Peyer's patch (tissue), 4 donors: ENCODE results near the gene IL3RA. TPM values are rescaled to one million over a fixed set of nuclear protein-coding genes. Genes with fewer than 3 reads are reported as not detected.
"Not testable (repeated sequence)": the region's sequence is repeated elsewhere in the genome, so short reads cannot be mapped to it uniquely, and the experiment has no call there.

Experiments used
- DNase-seq, 3 donors: peaks; one replicate each; pipeline ENCODE4 v3.0.0-alpha.2; 2017 to 2019
- H3K27ac ChIP-seq, 4 donors: fragments of 200-600 bp; sonication (generic); one replicate each; pipeline ENCODE4 v1.5.1; 2016 to 2019
- H3K27me3 ChIP-seq, 2 donors: fragments of 200-600 bp; sonication (generic); one replicate each; pipeline ENCODE4 v1.5.1; 2019
- H3K36me3 ChIP-seq, 3 donors: fragments of 200-600 bp; sonication (generic); one replicate each; pipeline ENCODE4 v1.5.1; 2016 to 2019
- H3K4me1 ChIP-seq, 4 donors: fragments of 200-600 bp; sonication (generic); one replicate each; pipeline ENCODE4 v1.5.1; 2016 to 2019
- H3K4me3 ChIP-seq, 4 donors: fragments of 200-600 bp; sonication (generic); 1 replicate in 3 of 4; 2 replicates in 1 of 4; pipeline ENCODE4 v1.5.1; 2016 to 2019; ENCODE audit warnings: mild to moderate bottlenecking in 1 of 4
- H3K9me3 ChIP-seq, 4 donors: fragments of 200-600 bp; sonication (generic); one replicate each; pipeline ENCODE4 v1.5.1; 2016 to 2019; ENCODE audit warnings: mild to moderate bottlenecking in 1 of 4
- CTCF ChIP-seq, 6 experiments: fragments of 450-650 bp in 4 of 6; fragments of 200-600 bp in 2 of 6; sonication (generic) in 1 of 6; IDR thresholded peaks; one replicate each; pipeline ENCODE4 v1.5.1; 2017 to 2019; ENCODE audit warnings: antibody characterized with exemption in 6 of 6, mild to moderate bottlenecking in 3 of 6, moderate library complexity in 1 of 6
- POLR2A ChIP-seq, 2 donors: fragments of 450-650 bp; IDR thresholded peaks; one replicate each; pipeline ENCODE4 v1.5.1; 2017; ENCODE audit warnings: antibody characterized with exemption in 2 of 2, mild to moderate bottlenecking in 2 of 2, moderate library complexity in 2 of 2
- total RNA-seq, 4 donors: library from RNA; depleted of rRNA; stranded (reverse); fragments of >200 nt; gene quantifications; one replicate each; pipeline ENCODE4 v1.1.0, GENCODE V29; 2016

The IL3RA gene
- total RNA-seq, 4 donors from 2014 or later: 0.88 to 2.4 (median 1.6) TPM

DNA sequence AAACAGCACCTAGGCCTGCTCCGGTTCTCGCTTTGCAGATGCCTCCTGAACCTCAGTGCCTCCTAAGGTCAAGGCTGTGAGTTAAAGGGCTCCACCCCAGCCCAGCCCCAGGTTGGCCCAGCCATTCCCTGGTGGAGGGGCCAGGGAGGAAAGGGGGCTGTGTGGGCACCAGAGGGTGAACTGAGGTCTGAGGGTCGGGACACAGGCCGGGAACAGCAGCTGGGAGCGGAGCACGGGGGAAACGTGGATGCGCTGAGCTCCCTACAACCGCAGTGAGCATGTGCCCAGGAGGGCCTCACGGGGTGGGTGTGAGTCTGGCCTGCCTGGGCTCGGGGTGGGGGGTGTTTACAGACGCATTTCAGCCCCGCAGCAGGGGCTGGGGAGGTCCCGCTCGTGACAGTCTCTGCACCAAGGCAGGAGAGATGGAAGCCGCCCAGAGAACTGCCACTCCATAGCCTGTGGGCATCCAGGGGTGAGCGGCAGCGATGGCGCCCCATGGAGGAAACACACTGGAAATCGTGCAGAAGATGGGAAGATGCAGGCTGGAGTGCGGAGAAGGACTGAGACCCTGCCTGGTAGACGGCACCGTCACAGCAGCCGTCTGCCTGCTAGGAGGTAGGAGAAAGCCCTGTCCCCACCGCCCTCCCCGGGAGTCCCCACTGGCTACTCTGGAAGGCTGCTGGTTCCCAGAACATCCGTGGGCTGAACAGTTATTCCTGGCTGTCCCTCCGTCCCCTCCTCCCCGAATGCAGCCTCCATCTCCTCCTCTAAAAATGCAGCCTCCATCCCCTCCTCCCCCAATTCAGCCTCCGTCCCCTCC lies 65.2 kb downstream of the IL3RA start:
- Histone ChIP-seq H3K4me3 (no peak overlapping the region), H3K9me3 (no peaks in the 10 kb centered on the region), H3K4me1 (no peaks in the 10 kb centered on the region), H3K36me3 (peaks cover 0 to 70% (median 0%) of the 10 kb centered on the region in 3 donors), H3K27me3 (no peaks in the 10 kb centered on the region), H3K27ac (no peak overlapping the region)
- peak in 2 of 3 donors; percentile 26 to 36 for DNase-seq
- TF ChIP-seq CTCF (IDR thresholded peaks at IDR 0.05): no peak
- TF ChIP-seq POLR2A (IDR thresholded peaks at IDR 0.05): no peak

- no peaks in the 10 kb centered on the region for H3K9me3 ChIP-seq
- TF ChIP-seq POLR2A (IDR thresholded peaks at IDR 0.05) (no peak), CTCF (IDR thresholded peaks at IDR 0.05) (no peak)
- peak in 2 of 3 donors; percentile 24 to 32 for DNase-seq
- no peaks in the 10 kb centered on the region for H3K27me3 ChIP-seq
- no peak overlapping the region for H3K27ac ChIP-seq
- H3K4me3 ChIP-seq: no peak overlapping the region
- H3K36me3 ChIP-seq: peaks cover 0 to 69% (median 0%) of the 10 kb centered on the region in 3 donors
- no peaks in the 10 kb centered on the region for H3K4me1 ChIP-seq
Measured at GRCh38 chrX:1403228-1403627, 66.6 kb downstream of the IL3RA start.

GRCh38 chrX:1403867-1404266 lies 67.3 kb downstream of the IL3RA start:
- not testable (repeated sequence) for H3K9me3 ChIP-seq, H3K27ac ChIP-seq, H3K4me1 ChIP-seq, H3K4me3 ChIP-seq, H3K27me3 ChIP-seq, DNase-seq
- peaks cover 0 to 69% (median 0%) of the 10 kb centered on the region in 3 donors for H3K36me3 ChIP-seq

DNA sequence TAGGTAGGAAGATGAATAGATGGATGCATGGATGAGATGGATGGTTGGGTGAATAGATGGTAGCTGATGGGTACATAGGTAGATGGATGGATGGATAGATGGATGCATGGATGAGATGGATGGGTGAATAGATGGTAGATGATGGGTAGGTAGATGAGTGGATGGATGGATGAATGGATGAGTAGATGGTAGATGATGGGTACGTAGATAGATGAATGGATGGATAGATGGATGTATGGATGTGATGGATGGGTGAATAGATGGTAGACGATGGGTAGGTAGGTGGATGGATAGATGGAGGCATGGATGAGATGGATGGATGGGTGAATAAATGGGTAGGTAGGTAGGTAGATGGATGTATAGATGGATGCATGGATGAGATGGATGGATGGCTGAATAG lies 69.2 kb downstream of the IL3RA start:
- not testable (repeated sequence) for H3K9me3 ChIP-seq, H3K27me3 ChIP-seq, H3K27ac ChIP-seq, DNase-seq, H3K4me3 ChIP-seq, H3K4me1 ChIP-seq
- peaks cover 0 to 66% (median 0%) of the 10 kb centered on the region in 3 donors for H3K36me3 ChIP-seq

- H3K9me3 ChIP-seq: no peaks in the 10 kb centered on the region
- H3K36me3 ChIP-seq: peaks cover 0 to 64% (median 0%) of the 10 kb centered on the region in 3 donors
- H3K4me1 ChIP-seq: no peaks in the 10 kb centered on the region
- TF ChIP-seq POLR2A (IDR thresholded peaks at IDR 0.05) (no peak), CTCF (IDR thresholded peaks at IDR 0.05) (no peak)
- no peaks in the 10 kb centered on the region for H3K27me3 ChIP-seq
- no peak overlapping the region for H3K4me3 ChIP-seq
- no peak for DNase-seq
- no peak overlapping the region for H3K27ac ChIP-seq
Measured at GRCh38 chrX:1407035-1407434, 70.5 kb downstream of the IL3RA start.

DNA sequence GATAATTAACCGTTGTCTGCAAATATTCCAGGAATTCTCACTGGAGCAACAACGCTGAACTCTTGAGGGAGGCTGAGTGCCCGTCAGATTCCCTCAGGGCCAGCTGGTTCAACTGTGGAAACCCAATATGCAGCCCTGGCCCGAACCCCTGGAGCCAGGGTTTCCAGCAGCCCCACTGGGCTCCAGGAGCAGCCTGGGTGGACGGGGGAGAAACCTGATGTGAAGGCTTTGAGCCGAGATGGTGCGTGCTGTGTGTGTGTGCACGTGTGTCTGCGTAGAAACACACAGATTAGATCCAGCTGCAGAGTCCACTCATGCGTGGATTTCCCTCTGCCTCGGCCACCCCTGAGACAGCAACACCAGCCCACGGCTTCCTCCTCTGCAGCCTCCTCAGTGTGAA lies 74.7 kb downstream of the IL3RA start:
- no peak overlapping the region for H3K27ac ChIP-seq
- H3K36me3 ChIP-seq: peaks cover 0 to 52% (median 0%) of the 10 kb centered on the region in 3 donors
- no peaks in the 10 kb centered on the region for H3K4me1 ChIP-seq
- no peaks in the 10 kb centered on the region for H3K9me3 ChIP-seq
- no peak for TF ChIP-seq CTCF (IDR thresholded peaks at IDR 0.05)
- no peak for TF ChIP-seq POLR2A (IDR thresholded peaks at IDR 0.05)
- H3K27me3 ChIP-seq: no peaks in the 10 kb centered on the region
- peak in 2 of 3 donors; percentile 38 to 44 for DNase-seq
- no peak overlapping the region for H3K4me3 ChIP-seq
